Loucy (cell line): ENCODE results near the gene CORT.

Source experiments
- H2AFZ ChIP-seq: fragments of 200-600 bp; sonication (generic); 2 replicates; pipeline ENCODE4 v1.6.0; 2016; ENCODE audit warnings: antibody characterized with exemption, mild to moderate bottlenecking, low read length, moderate library complexity
- H3F3A ChIP-seq: fragments of 200-600 bp; 2 replicates; pipeline ENCODE4 v1.6.0; 2016; ENCODE audit warnings: antibody characterized with exemption, low read depth, mild to moderate bottlenecking
- H3K27me3 ChIP-seq: fragments of 200-600 bp; sonication (generic); 2 replicates; pipeline ENCODE4 v1.6.1; 2014; ENCODE audit warnings: low read length, mild to moderate bottlenecking; ENCODE audit not compliant: insufficient read depth, poor library complexity, severe bottlenecking
- H3K36me3 ChIP-seq: fragments of 200-600 bp; sonication (generic); 2 replicates; pipeline ENCODE4 v1.6.1; 2016; ENCODE audit warnings: low read length; ENCODE audit not compliant: insufficient read depth
- H3K4me1 ChIP-seq: fragments of 200-600 bp; sonication (generic); 2 replicates; pipeline ENCODE4 v1.5.1; 2014; ENCODE audit warnings: low read length, mild to moderate bottlenecking; ENCODE audit not compliant: insufficient read depth, poor library complexity, severe bottlenecking
- H3K4me2 ChIP-seq: fragments of 200-600 bp; sonication (generic); 2 replicates; pipeline ENCODE4 v1.6.0; 2014; ENCODE audit warnings: antibody characterized with exemption, low read length, low read depth, mild to moderate bottlenecking; ENCODE audit not compliant: poor library complexity, severe bottlenecking
- H3K4me3 ChIP-seq: fragments of 200-600 bp; sonication (generic); 2 replicates; pipeline ENCODE4 v1.5.1; 2014; ENCODE audit warnings: low read length, mild to moderate bottlenecking, mixed read lengths; ENCODE audit not compliant: poor library complexity, severe bottlenecking
- H3K79me2 ChIP-seq: fragments of 200-600 bp; sonication (generic); 2 replicates; pipeline ENCODE4 v1.6.1; 2014; ENCODE audit warnings: low read length; ENCODE audit not compliant: insufficient read depth
- H3K9ac ChIP-seq: fragments of 200-600 bp; sonication (generic); 2 replicates; pipeline ENCODE4 v1.6.0; 2014; ENCODE audit warnings: mild to moderate bottlenecking, low read depth, low read length, moderate library complexity; ENCODE audit not compliant: poor library complexity, severe bottlenecking
- H3K9me2 ChIP-seq: fragments of 200-600 bp; sonication (generic); replicated peaks from 2 replicates; pipeline ENCODE4 v1.6.1; 2016; ENCODE audit warnings: low read depth, low read length, mixed read lengths
- H3K9me3 ChIP-seq: fragments of 200-600 bp; sonication (generic); 2 replicates; pipeline ENCODE4 v1.6.1; 2014; ENCODE audit warnings: mild to moderate bottlenecking, antibody characterized with exemption, low read length, low read depth; ENCODE audit not compliant: insufficient read depth
- H4K20me1 ChIP-seq: fragments of 200-600 bp; sonication (generic); 2 replicates; pipeline ENCODE4 v1.6.0; 2014; ENCODE audit warnings: antibody characterized with exemption, low read length, mild to moderate bottlenecking; ENCODE audit not compliant: insufficient read depth, poor library complexity, severe bottlenecking
- CTCF ChIP-seq: fragments of 200-600 bp; sonication (generic); conservative IDR thresholded peaks from 2 replicates; pipeline ENCODE4 v1.5.1; 2014; ENCODE audit warnings: mild to moderate bottlenecking, antibody characterized with exemption, low read length
- EZH2phosphoT487 ChIP-seq: fragments of 200-600 bp; IDR thresholded peaks from 2 replicates; pipeline ENCODE4 v1.6.1; 2018; ENCODE audit warnings: antibody characterized with exemption, mild to moderate bottlenecking, moderate library complexity, borderline replicate concordance

Gene CORT

GRCh38 chr1:10440794-10441193 is 9.0 kb upstream of the CORT start:
- no peaks in the 10 kb centered on the region for H3F3A ChIP-seq
- H3K9ac ChIP-seq = no peak overlapping the region
- no peak overlapping the region for H3K4me2 ChIP-seq
- H3K36me3 ChIP-seq = no peaks in the 10 kb centered on the region
- TF ChIP-seq CTCF = no peak
- TF ChIP-seq EZH2phosphoT487 = no peak
- no peaks in the 10 kb centered on the region for H4K20me1 ChIP-seq
- H3K4me3 ChIP-seq = no peak overlapping the region
- H2AFZ ChIP-seq = no peak overlapping the region
- no peaks in the 10 kb centered on the region for H3K9me3 ChIP-seq
- no peaks in the 10 kb centered on the region for H3K9me2 ChIP-seq
- peaks cover 2% of the 10 kb centered on the region for H3K4me1 ChIP-seq
- no peaks in the 10 kb centered on the region for H3K27me3 ChIP-seq
- no peaks in the 10 kb centered on the region for H3K79me2 ChIP-seq

GRCh38 chr1:10444248-10444647 is 5.6 kb upstream of the CORT start:
- Histone ChIP-seq H3K79me2 (no peaks in the 10 kb centered on the region), H2AFZ (no peak overlapping the region), H3K9ac (no peak overlapping the region), H3K4me1 (no peaks in the 10 kb centered on the region), H3K9me2 (no peaks in the 10 kb centered on the region), H3K36me3 (no peaks in the 10 kb centered on the region), H3K27me3 (no peaks in the 10 kb centered on the region), H3F3A (no peaks in the 10 kb centered on the region), H4K20me1 (no peaks in the 10 kb centered on the region), H3K4me2 (no peak overlapping the region), H3K9me3 (no peaks in the 10 kb centered on the region), H3K4me3 (no peak overlapping the region)
- TF ChIP-seq EZH2phosphoT487 = no peak
- no peak for TF ChIP-seq CTCF

- Histone ChIP-seq H3K27me3 (no peaks in the 10 kb centered on the region), H3K36me3 (no peaks in the 10 kb centered on the region), H4K20me1 (no peaks in the 10 kb centered on the region), H3K4me1 (no peaks in the 10 kb centered on the region), H3K4me2 (no peak overlapping the region), H2AFZ (no peak overlapping the region), H3K4me3 (no peak overlapping the region), H3K9me3 (no peaks in the 10 kb centered on the region), H3K79me2 (no peaks in the 10 kb centered on the region), H3K9me2 (no peaks in the 10 kb centered on the region), H3K9ac (no peak overlapping the region), H3F3A (no peaks in the 10 kb centered on the region)
- TF ChIP-seq CTCF (no peak), EZH2phosphoT487 (no peak)
These were observed 4.9 kb upstream of the CORT start for GRCh38 chr1:10444795-10445397.
